ENCODE results near the gene RAB27A.

The RAB27A gene

GRCh38 chr15:55257938-55258337, 31.7 kb downstream of the RAB27A start:
- Histone ChIP-seq H3K9ac (ENCODE audit: low read length) (no peak overlapping the region), H3K9me2 (ENCODE audit: low read depth, low read length) (no peaks in the 10 kb centered on the region), H3K79me2 (ENCODE audit: insufficient read depth, low read length) (no peaks in the 10 kb centered on the region), H3K27ac (ENCODE audit: low read depth, low read length, poor library complexity, severe bottlenecking) (no peak overlapping the region), H3K27me3 (ENCODE audit: insufficient read depth, low read length) (no peaks in the 10 kb centered on the region), H3K4me2 (ENCODE audit: low read length) (no peak overlapping the region), H3K9me3 (ENCODE audit: low read length) (no peaks in the 10 kb centered on the region), H3K4me1 (ENCODE audit: insufficient read depth, low read length, severe bottlenecking) (peaks cover 24% of the 10 kb centered on the region), H3K36me3 (ENCODE audit: insufficient read depth, low read length) (no peaks in the 10 kb centered on the region), H2AFZ (ENCODE audit: low read length) (no peak overlapping the region), H3F3A (ENCODE audit: insufficient read depth, low read length) (no peaks in the 10 kb centered on the region), H3K4me3 (ENCODE audit: low read depth, low read length, poor library complexity, severe bottlenecking) (no peak overlapping the region), H4K20me1 (ENCODE audit: insufficient read depth, low read length) (no peaks in the 10 kb centered on the region)
- no peak for TF ChIP-seq EZH2 (IDR thresholded peaks at IDR 0.05; ENCODE audit: borderline replicate concordance, low read length)

DNA sequence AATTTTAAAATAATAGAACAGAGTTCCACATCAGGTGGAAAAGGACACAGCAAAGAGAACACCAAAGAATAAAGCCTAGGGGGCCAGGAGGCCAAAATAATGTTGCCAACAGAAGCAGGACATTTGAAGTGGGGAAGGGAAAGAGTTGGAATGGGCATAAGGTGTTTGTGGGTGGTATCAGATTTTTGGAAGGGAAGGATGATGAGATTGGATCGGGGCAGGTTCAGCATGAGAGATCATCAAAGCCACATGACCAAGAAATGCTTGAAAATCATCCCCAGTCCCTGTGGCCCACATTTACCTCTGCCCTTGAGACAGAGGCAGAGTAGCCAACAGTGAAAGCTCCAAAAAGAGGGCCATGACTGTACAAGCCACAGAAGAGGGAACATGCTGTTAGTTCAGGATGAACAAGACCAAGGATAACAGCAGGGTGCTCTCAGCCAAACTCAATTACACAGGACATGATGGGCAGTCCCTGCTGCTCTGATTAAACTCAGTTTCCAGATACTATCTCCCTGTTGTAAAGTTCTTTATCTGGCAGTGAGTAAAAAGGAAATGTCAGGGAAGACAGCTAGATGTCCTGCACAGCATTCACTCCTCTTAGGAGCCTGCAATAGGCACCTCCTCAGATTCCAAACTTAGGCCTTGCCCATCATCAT, 32.5 kb downstream of the RAB27A start:
- no peak overlapping the region for H3K27ac ChIP-seq (ENCODE audit: low read depth, low read length, poor library complexity, severe bottlenecking)
- TF ChIP-seq EZH2 (IDR thresholded peaks at IDR 0.05; ENCODE audit: borderline replicate concordance, low read length) (no peak), CTCF (IDR thresholded peaks at IDR 0.05; ENCODE audit: low read length) (no peak)
- H3K27me3 ChIP-seq (ENCODE audit: insufficient read depth, low read length), result no peaks in the 10 kb centered on the region
- H3K36me3 ChIP-seq (ENCODE audit: insufficient read depth, low read length), result no peaks in the 10 kb centered on the region
- no peaks in the 10 kb centered on the region for H4K20me1 ChIP-seq (ENCODE audit: insufficient read depth, low read length)
- H3K9me3 ChIP-seq (ENCODE audit: low read length), result no peaks in the 10 kb centered on the region
- peaks cover 24% of the 10 kb centered on the region for H3K4me1 ChIP-seq (ENCODE audit: insufficient read depth, low read length, severe bottlenecking)
- H3K4me3 ChIP-seq (ENCODE audit: low read depth, low read length, poor library complexity, severe bottlenecking), result no peak overlapping the region
- H2AFZ ChIP-seq (ENCODE audit: low read length), result no peak overlapping the region
- H3K4me2 ChIP-seq (ENCODE audit: low read length), result no peak overlapping the region
- no peaks in the 10 kb centered on the region for H3K9me2 ChIP-seq (ENCODE audit: low read depth, low read length)
- no peak overlapping the region for H3K9ac ChIP-seq (ENCODE audit: low read length)
- H3F3A ChIP-seq (ENCODE audit: insufficient read depth, low read length), result no peaks in the 10 kb centered on the region
- no peaks in the 10 kb centered on the region for H3K79me2 ChIP-seq (ENCODE audit: insufficient read depth, low read length)

DNA sequence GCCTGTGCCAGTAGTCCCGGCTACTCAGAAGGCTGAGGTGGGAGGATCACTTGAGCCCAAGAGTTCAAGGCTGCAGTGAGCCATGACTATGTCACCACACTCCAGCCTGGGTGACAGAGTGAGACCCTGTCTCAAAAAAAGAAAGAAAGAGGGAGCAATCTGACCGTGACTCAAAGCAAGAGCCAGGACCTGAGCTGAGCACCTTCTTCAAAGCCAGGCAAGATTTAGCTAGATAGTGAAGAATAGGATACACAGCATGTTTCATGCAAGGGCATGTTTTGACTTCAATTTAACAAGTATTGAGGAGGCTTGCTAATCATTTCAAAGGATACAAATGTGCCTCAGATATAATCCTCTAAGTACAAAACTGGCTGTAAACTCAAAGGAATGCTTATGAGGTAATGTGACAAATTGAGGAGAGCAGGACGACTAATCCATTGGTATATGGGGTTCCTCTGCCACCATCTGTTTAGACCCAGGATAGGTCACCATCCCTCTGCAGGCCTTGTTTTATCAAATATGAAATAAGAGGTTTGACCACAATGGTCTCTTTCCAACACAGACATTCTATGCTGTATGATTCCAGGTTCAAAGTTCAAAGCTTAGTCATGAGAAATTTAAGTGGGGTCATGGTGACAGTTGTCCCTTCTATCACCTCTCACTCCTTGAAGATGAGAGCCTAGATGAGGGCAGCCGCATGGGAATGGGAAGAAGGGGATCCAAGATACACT, 33.2 kb downstream of the RAB27A start:
- Histone ChIP-seq H3K27ac (ENCODE audit: low read depth, low read length, poor library complexity, severe bottlenecking) (peak overlapping the region; percentile 9), H2AFZ (ENCODE audit: low read length) (no peak overlapping the region), H3K9ac (ENCODE audit: low read length) (no peak overlapping the region; the same call in 1 of the 2 replicates), H3K4me1 (ENCODE audit: insufficient read depth, low read length, severe bottlenecking) (peaks cover 29% of the 10 kb centered on the region), H3K4me3 (ENCODE audit: low read depth, low read length, poor library complexity, severe bottlenecking) (no peak overlapping the region), H3F3A (ENCODE audit: insufficient read depth, low read length) (no peaks in the 10 kb centered on the region), H4K20me1 (ENCODE audit: insufficient read depth, low read length) (no peaks in the 10 kb centered on the region), H3K27me3 (ENCODE audit: insufficient read depth, low read length) (no peaks in the 10 kb centered on the region), H3K4me2 (ENCODE audit: low read length) (peak overlapping the region; percentile 53), H3K79me2 (ENCODE audit: insufficient read depth, low read length) (no peaks in the 10 kb centered on the region), H3K9me2 (ENCODE audit: low read depth, low read length) (no peaks in the 10 kb centered on the region), H3K9me3 (ENCODE audit: low read length) (no peaks in the 10 kb centered on the region), H3K36me3 (ENCODE audit: insufficient read depth, low read length) (no peaks in the 10 kb centered on the region)
- TF ChIP-seq EZH2 (IDR thresholded peaks at IDR 0.05; ENCODE audit: borderline replicate concordance, low read length), result no peak
- TF ChIP-seq CTCF (IDR thresholded peaks at IDR 0.05; ENCODE audit: low read length), result no peak
